K562 (cell line): ENCODE data around the gene SPATA6. TPM values are rescaled to one million over a fixed set of nuclear protein-coding genes. Genes with fewer than 3 reads are reported as not detected.

Experiments used
- ATF7 ChIP-seq: fragments of 450-650 bp; IDR thresholded peaks from 2 replicates; pipeline ENCODE4 v1.7.1; 2014; ENCODE audit warnings: mild to moderate bottlenecking, moderate library complexity
- CXXC5 ChIP-seq: fragments of 250-450 bp; sonication (Bioruptor Pico); IDR thresholded peaks from 2 replicates; pipeline ENCODE4 v1.8.0; 2022; ENCODE audit warnings: inconsistent platforms, mild to moderate bottlenecking, moderate library complexity
- FOXJ2 ChIP-seq: fragments of 200-800 bp; sonication (Bioruptor generic); IDR thresholded peaks from 2 replicates; pipeline ENCODE4 v1.6.1; 2016; ENCODE audit warnings: missing genetic modification characterization, missing compliant biosample characterization
- NFYB ChIP-seq: IDR thresholded peaks from 2 replicates; pipeline ENCODE4 v1.6.1; 2011; ENCODE audit warnings: mild to moderate bottlenecking, moderate library complexity; ENCODE audit not compliant: insufficient read length; ENCODE audit errors: extremely low read depth
- PHF20 ChIP-seq: fragments of 450-650 bp; IDR thresholded peaks from 2 replicates; pipeline ENCODE4 v1.6.1; 2018; ENCODE audit not compliant: partially characterized antibody
- RREB1 ChIP-seq: fragments of 250-450 bp; sonication (Bioruptor Pico); IDR thresholded peaks from 2 replicates; pipeline ENCODE4 v1.4.0; 2020
- TCF3 ChIP-seq: sonication (generic); formaldehyde crosslinking; IDR thresholded peaks from 2 replicates; pipeline ENCODE4 v1.4.0; 2020; ENCODE audit warnings: mild to moderate bottlenecking, missing genetic modification reagents
- ZNF584 ChIP-seq: fragments of 200-800 bp; sonication (Bioruptor generic); IDR thresholded peaks from 2 replicates; pipeline ENCODE4 v1.6.1; 2016; ENCODE audit warnings: low read depth, mild to moderate bottlenecking, missing genetic modification characterization, missing compliant biosample characterization
- polyA plus RNA-seq, 8 experiments: library from polyadenylated mRNA; depleted of rRNA in 4 of 8; stranded (reverse) in 5 of 8; unstranded in 3 of 8; fragments of >200 nt; fragmentation: Nextera tagmentation in 2 of 8; fragmentation: Illumina TruSeq in 1 of 8; extraction: Ambion mirVana in 2 of 8; extraction: Trizol in 1 of 8; gene quantifications; 2 replicates each; pipeline versions ENCODE4 v1.2.1 to v1.2.3, GENCODE V29; 2011 to 2014; ENCODE audit warnings: inconsistent platforms in 1 of 8, missing spikeins in 1 of 8
- total RNA-seq, 7 experiments: library from RNA; depleted of rRNA in 6 of 7; stranded (reverse); fragments of >200 nt in 6 of 7; fragmentation: Illumina TruSeq in 2 of 7; extraction: Trizol in 2 of 7; gene quantifications; 2 replicates each; pipeline versions ENCODE4 v1.2.1 to v1.2.3, GENCODE V29; 2011 to 2021; ENCODE audit warnings: low replicate concordance in 1 of 7

SPATA6 gene
- total and polyA plus RNA-seq, 9 of the 15 experiments (the other 6 are each of a cell fraction or from before 2014, with no cell fraction given), result 0.01 to 0.91 (median 0.18) TPM

GRCh38 chr1:48332115-48332514 lies 139.9 kb downstream of the SPATA6 start (continued):
- no peak for TF ChIP-seq RREB1 (CRISPR knock-in tag)
- TF ChIP-seq TCF3, result no peak
- TF ChIP-seq FOXJ2 (tag), result no peak
- no peak for TF ChIP-seq ATF7
- TF ChIP-seq CXXC5 (CRISPR knock-in tag), result no peak
- TF ChIP-seq PHF20, result no peak
- TF ChIP-seq ZNF584 (CRISPR knock-in tag), result no peak
- TF ChIP-seq NFYB, result no peak
- TF ChIP-seq, all 486 proteins: peak for 0
